C4-2B (cell line): ENCODE data around the gene RIMBP2.

Experiments
- H3K27ac ChIP-seq: fragments of 450-650 bp; 2 replicates; pipeline ENCODE4 v1.5.1; 2017
- ZFX ChIP-seq: fragments of 450-650 bp; IDR thresholded peaks from 2 replicates; pipeline ENCODE4 v1.6.1; 2017
- TF ChIP-seq, protein P1 (sequence below): fragments of 450-650 bp; conservative IDR thresholded peaks from 2 replicates; pipeline ENCODE4 v1.5.1; 2017; ENCODE audit warnings: mild to moderate bottlenecking

Gene RIMBP2

DNA sequence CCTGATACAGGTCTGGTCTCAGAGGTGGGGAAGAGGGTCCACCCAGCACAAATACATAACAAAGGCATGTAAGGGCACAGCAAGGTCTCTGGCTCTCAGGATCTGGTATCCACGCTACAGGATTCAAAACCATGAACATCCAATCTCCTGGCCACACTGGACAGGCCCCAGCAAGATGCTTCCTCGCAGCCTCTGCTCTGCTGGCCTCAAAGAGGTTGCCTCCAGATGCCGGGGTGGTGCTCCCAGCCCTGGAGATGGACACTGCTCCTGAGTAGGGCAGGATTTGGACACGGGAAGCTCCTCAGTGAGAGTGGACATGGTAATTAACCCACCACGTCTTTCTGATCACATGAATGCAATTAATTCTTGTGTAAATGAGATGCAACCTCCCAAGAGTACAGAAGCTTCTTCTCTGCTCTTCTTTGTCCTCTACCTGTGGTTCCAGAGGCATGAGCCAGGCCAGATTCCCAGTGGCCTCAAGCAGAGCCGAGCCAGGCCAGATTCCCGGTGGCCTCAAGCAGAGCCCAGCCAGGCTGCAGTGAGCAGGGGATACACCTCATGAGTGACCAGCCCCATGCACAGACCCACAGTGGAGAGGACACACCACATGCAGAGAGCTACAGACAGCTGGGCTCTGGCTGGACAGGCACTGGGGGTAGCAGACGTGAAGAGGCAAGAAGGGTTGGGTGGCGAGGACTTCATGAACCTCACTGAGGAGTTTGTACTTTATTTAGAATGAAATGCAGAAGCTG, 192.1 kb downstream of the RIMBP2 start:
- no peak for TF ChIP-seq ZFX
- TF ChIP-seq, protein P1, sequence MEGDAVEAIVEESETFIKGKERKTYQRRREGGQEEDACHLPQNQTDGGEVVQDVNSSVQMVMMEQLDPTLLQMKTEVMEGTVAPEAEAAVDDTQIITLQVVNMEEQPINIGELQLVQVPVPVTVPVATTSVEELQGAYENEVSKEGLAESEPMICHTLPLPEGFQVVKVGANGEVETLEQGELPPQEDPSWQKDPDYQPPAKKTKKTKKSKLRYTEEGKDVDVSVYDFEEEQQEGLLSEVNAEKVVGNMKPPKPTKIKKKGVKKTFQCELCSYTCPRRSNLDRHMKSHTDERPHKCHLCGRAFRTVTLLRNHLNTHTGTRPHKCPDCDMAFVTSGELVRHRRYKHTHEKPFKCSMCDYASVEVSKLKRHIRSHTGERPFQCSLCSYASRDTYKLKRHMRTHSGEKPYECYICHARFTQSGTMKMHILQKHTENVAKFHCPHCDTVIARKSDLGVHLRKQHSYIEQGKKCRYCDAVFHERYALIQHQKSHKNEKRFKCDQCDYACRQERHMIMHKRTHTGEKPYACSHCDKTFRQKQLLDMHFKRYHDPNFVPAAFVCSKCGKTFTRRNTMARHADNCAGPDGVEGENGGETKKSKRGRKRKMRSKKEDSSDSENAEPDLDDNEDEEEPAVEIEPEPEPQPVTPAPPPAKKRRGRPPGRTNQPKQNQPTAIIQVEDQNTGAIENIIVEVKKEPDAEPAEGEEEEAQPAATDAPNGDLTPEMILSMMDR, result no peak
- no peak overlapping the region for H3K27ac ChIP-seq

DNA sequence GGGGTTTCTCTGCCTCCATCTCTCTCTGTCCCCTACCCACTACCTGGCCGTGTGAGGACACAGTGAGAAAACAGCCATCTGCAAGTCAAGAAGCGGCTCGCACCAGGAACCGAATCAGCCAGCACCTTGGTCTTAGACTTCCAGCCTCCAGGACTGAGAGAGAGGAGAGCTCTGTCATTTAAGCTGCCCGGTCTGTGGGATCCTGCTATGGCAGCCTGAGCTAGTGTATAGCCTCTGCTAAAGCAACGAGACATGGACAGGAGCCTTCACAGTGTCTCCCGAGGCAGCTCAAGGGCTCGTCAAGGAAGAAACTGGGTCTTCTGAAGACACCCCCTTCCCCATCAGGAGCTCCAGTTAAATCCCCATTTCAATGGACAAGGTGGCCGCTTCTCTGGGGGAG, 192.9 kb downstream of the RIMBP2 start:
- TF ChIP-seq, protein P1, result no peak
- TF ChIP-seq ZFX, result no peak
- no peak overlapping the region for H3K27ac ChIP-seq

- H3K27ac ChIP-seq, result no peak overlapping the region
- no peak for TF ChIP-seq ZFX
- TF ChIP-seq, protein P1, result no peak
Measured at GRCh38 chr12:130522244-130522834, 193.8 kb downstream of the RIMBP2 start.

- no peak overlapping the region for H3K27ac ChIP-seq
- no peak for TF ChIP-seq ZFX
- TF ChIP-seq, protein P1, result no peak
Measured at GRCh38 chr12:130521375-130522124, 194.5 kb downstream of the RIMBP2 start.

GRCh38 chr12:130520784-130521183, 195.3 kb downstream of the RIMBP2 start:
- no peak overlapping the region for H3K27ac ChIP-seq
- TF ChIP-seq, protein P1, result no peak
- TF ChIP-seq ZFX, result no peak

GRCh38 chr12:130517588-130517987, 198.5 kb downstream of the RIMBP2 start:
- H3K27ac ChIP-seq, result no peak overlapping the region
- no peak for TF ChIP-seq ZFX
- TF ChIP-seq, protein P1, result no peak

DNA sequence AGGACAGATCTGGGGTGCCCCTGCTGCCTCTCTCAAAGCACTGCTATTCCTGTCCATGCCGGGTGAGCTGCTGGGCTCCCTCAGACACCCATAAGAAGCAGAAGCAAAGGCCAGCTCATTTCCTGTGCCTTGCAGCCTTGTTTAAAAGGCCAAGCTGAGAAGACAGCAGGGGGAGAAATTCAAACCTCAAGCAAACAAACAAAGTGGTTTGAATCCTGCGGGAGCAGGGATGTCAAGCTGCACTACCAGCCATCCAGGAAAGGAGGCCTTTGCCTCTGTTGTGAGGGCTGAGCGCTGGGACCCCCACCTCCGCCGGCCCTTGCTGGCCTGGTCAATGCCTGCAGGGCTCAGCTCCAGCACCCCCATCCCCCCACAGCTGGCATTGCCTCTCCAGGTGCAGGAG, 201.9 kb downstream of the RIMBP2 start:
- H3K27ac ChIP-seq, result no peak overlapping the region
- no peak for TF ChIP-seq ZFX
- TF ChIP-seq, protein P1, result no peak
